ENCODE results near the gene ALOX5. TPM values are rescaled to one million over a fixed set of nuclear protein-coding genes. Genes with fewer than 3 reads are reported as not detected.

Gene ALOX5
- total RNA-seq, 1 experiment from 2014 or later = 0.11 TPM

DNA sequence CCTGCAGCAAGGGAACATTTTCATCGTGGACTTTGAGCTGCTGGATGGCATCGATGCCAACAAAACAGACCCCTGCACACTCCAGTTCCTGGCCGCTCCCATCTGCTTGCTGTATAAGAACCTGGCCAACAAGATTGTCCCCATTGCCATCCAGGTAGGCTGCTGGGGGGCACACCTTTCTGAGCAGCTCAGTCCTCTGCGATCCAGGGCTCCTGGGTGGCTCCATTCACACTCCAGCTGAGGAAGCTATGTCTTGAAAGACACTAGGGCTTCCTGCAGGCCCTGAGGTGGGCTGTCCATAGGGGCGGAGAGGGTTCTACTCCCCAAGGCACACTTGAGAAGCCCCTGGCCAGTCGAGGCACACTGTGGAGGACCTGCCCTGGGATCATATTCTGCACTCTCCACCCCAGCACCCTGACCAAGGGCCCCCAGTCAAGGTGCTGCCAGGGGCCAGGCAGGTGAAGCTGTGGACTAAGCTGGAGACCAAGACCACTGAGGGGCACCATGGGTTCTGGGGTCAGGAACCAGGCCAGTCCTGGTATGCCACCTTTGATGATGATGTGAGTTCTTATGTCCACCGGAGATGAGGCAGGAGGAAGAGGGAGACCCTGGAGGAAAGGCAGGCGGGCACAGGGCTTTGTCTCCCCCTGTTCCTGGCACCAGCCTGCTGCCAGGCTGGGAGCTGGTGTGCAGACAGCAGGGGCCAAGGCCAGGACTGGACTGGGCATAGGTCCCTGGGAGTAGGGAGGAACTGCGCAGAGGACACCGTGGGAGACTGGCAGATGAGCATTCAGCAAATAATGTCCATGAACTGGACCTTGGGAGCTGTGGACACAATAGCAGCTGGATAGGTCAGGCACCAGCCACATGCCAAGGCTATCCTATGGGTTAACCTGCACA lies 54.8 kb downstream of the ALOX5 start:
- ChIA-PET POLR2A (ENCODE audit: unreplicated experiment) (no interaction called here), CTCF (no interaction called here)
- H3K4me1 ChIP-seq (ENCODE audit: insufficient read depth, low read length) = peaks cover 7% of the 10 kb centered on the region; the same call in 1 of the 2 replicates
- ATAC-seq = no peak
- H3K9me2 ChIP-seq (replicated peaks; ENCODE audit: low read length) = no peaks in the 10 kb centered on the region
- DNase-seq = no peak
- no peaks in the 10 kb centered on the region for H3K79me2 ChIP-seq (ENCODE audit: low read length)
- no peaks in the 10 kb centered on the region for H3K27me3 ChIP-seq (ENCODE audit: low read length)
- no peaks in the 10 kb centered on the region for H4K20me1 ChIP-seq (ENCODE audit: low read length)
- no peaks in the 10 kb centered on the region for H3K9me3 ChIP-seq (ENCODE audit: low read length)
- H3F3A ChIP-seq (ENCODE audit: low read length, unreplicated experiment) = no peaks in the 10 kb centered on the region
- H3K4me3 ChIP-seq (ENCODE audit: low read length) = no peak overlapping the region
- intact Hi-C loops (cut with micrococcal nuclease) = no loop called here
- no TSS peak for BruUV-seq (replicated peaks)
- no peak overlapping the region for H3K27ac ChIP-seq (ENCODE audit: low read length)
- TF ChIP-seq EZH2 (IDR thresholded peaks at IDR 0.05; ENCODE audit: low read length, unreplicated experiment) = no peak
- TF ChIP-seq EZH2phosphoT487 (IDR thresholded peaks at IDR 0.05; ENCODE audit: borderline replicate concordance, low read length) = no peak
- TF ChIP-seq, protein P1, sequence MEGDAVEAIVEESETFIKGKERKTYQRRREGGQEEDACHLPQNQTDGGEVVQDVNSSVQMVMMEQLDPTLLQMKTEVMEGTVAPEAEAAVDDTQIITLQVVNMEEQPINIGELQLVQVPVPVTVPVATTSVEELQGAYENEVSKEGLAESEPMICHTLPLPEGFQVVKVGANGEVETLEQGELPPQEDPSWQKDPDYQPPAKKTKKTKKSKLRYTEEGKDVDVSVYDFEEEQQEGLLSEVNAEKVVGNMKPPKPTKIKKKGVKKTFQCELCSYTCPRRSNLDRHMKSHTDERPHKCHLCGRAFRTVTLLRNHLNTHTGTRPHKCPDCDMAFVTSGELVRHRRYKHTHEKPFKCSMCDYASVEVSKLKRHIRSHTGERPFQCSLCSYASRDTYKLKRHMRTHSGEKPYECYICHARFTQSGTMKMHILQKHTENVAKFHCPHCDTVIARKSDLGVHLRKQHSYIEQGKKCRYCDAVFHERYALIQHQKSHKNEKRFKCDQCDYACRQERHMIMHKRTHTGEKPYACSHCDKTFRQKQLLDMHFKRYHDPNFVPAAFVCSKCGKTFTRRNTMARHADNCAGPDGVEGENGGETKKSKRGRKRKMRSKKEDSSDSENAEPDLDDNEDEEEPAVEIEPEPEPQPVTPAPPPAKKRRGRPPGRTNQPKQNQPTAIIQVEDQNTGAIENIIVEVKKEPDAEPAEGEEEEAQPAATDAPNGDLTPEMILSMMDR (conservative IDR thresholded peaks at IDR 0.05; ENCODE audit: low read depth, low read length) = no peak
- H3K36me3 ChIP-seq (ENCODE audit: low read depth, low read length) = no peaks in the 10 kb centered on the region
- H3K4me2 ChIP-seq (ENCODE audit: low read length) = no peak overlapping the region
- H3K9ac ChIP-seq (ENCODE audit: low read length) = no peak overlapping the region
- H2AFZ ChIP-seq (ENCODE audit: low read length) = no peak overlapping the region

GRCh38 chr10:45429790-45430189 lies 55.8 kb downstream of the ALOX5 start:
- DNase-seq (no peak), ATAC-seq (no peak)
- H2AFZ ChIP-seq (ENCODE audit: low read length) = no peak overlapping the region
- BruUV-seq (replicated peaks) = no TSS peak
- H3K9me2 ChIP-seq (replicated peaks; ENCODE audit: low read length) = no peaks in the 10 kb centered on the region
- no peak overlapping the region for H3K4me3 ChIP-seq (ENCODE audit: low read length)
- H3K9me3 ChIP-seq (ENCODE audit: low read length) = no peaks in the 10 kb centered on the region
- H4K20me1 ChIP-seq (ENCODE audit: low read length) = no peaks in the 10 kb centered on the region
- no peaks in the 10 kb centered on the region for H3F3A ChIP-seq (ENCODE audit: low read length, unreplicated experiment)
- no peaks in the 10 kb centered on the region for H3K36me3 ChIP-seq (ENCODE audit: low read depth, low read length)
- no peaks in the 10 kb centered on the region for H3K27me3 ChIP-seq (ENCODE audit: low read length)
- no peaks in the 10 kb centered on the region for H3K79me2 ChIP-seq (ENCODE audit: low read length)
- H3K9ac ChIP-seq (ENCODE audit: low read length) = no peak overlapping the region
- intact Hi-C loops (cut with micrococcal nuclease) = no loop called here
- no peak overlapping the region for H3K27ac ChIP-seq (ENCODE audit: low read length)
- TF ChIP-seq EZH2phosphoT487 (IDR thresholded peaks at IDR 0.05; ENCODE audit: borderline replicate concordance, low read length) (no peak), EZH2 (IDR thresholded peaks at IDR 0.05; ENCODE audit: low read length, unreplicated experiment) (no peak)
- TF ChIP-seq, protein P1 (conservative IDR thresholded peaks at IDR 0.05; ENCODE audit: low read depth, low read length) = no peak
- POLR2A ChIA-PET (ENCODE audit: unreplicated experiment) = no interaction called here
- no peak overlapping the region for H3K4me2 ChIP-seq (ENCODE audit: low read length)
- H3K4me1 ChIP-seq (ENCODE audit: insufficient read depth, low read length) = peaks cover 7% of the 10 kb centered on the region; the same call in 1 of the 2 replicates
- CTCF ChIA-PET = no interaction called here

DNA sequence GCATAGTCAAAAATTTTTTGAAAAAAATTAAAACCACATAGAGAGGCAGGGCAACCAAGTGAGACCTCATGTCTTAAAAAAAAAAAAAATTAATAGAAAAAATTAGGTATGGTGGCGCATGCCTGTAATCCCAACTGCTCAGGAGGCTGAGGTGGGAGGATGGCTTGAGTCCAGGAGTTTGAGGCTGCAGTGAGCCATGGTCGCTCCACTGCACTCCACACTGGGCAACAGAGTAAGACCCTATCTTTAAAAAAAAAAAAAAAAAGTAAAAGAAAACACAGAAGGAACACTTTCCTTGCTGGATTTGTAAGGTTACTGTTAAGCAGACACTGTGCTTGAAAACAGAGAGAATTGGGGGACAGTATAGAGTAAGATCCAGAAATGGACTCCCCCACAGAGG lies 58.1 kb downstream of the ALOX5 start:
- no peak overlapping the region for H2AFZ ChIP-seq (ENCODE audit: low read length)
- DNase-seq (no peak), ATAC-seq (no peak)
- H3K9ac ChIP-seq (ENCODE audit: low read length) = no peak overlapping the region
- H3K4me3 ChIP-seq (ENCODE audit: low read length) = no peak overlapping the region
- no peak overlapping the region for H3K27ac ChIP-seq (ENCODE audit: low read length)
- no TSS peak for BruUV-seq (replicated peaks)
- ChIA-PET CTCF (no interaction called here), POLR2A (ENCODE audit: unreplicated experiment) (no interaction called here)
- H3K79me2 ChIP-seq (ENCODE audit: low read length) = no peaks in the 10 kb centered on the region
- H3K4me1 ChIP-seq (ENCODE audit: insufficient read depth, low read length) = no peaks in the 10 kb centered on the region
- no peak for TF ChIP-seq EZH2phosphoT487 (IDR thresholded peaks at IDR 0.05; ENCODE audit: borderline replicate concordance, low read length)
- TF ChIP-seq EZH2 (IDR thresholded peaks at IDR 0.05; ENCODE audit: low read length, unreplicated experiment) = no peak
- TF ChIP-seq, protein P1 (conservative IDR thresholded peaks at IDR 0.05; ENCODE audit: low read depth, low read length) = no peak
- H3K9me2 ChIP-seq (replicated peaks; ENCODE audit: low read length) = no peaks in the 10 kb centered on the region
- no peaks in the 10 kb centered on the region for H3K36me3 ChIP-seq (ENCODE audit: low read depth, low read length)
- intact Hi-C loops (cut with micrococcal nuclease) = no loop called here
- no peaks in the 10 kb centered on the region for H3K9me3 ChIP-seq (ENCODE audit: low read length)
- no peaks in the 10 kb centered on the region for H3K27me3 ChIP-seq (ENCODE audit: low read length)
- no peaks in the 10 kb centered on the region for H4K20me1 ChIP-seq (ENCODE audit: low read length)
- H3F3A ChIP-seq (ENCODE audit: low read length, unreplicated experiment) = no peaks in the 10 kb centered on the region
- H3K4me2 ChIP-seq (ENCODE audit: low read length) = no peak overlapping the region
